Measurements from ENCODE around the gene PIGU. TPM values are rescaled to one million over a fixed set of nuclear protein-coding genes. Genes with fewer than 3 reads are reported as not detected.

Gene PIGU
- total and polyA plus RNA-seq, 9 of the 15 experiments (the other 6 are each of a cell fraction or from before 2014, with no cell fraction given) = 6.5 to 100 (median 28.1) TPM

- Histone ChIP-seq H3K9me3 (replicated peaks; ENCODE audit: control insufficient read depth, insufficient read depth, low read depth, low read length) (no peaks in the 10 kb centered on the region), H3K27me3 (ENCODE audit: control insufficient read depth in 2 of 2, insufficient read depth in 2 of 2, low read length in 2 of 2) (no peaks in the 10 kb centered on the region), H3K79me2 (ENCODE audit: control insufficient read depth, insufficient read depth, low read length) (no peaks in the 10 kb centered on the region), H3K4me3 (no peak overlapping the region), H3K9ac (ENCODE audit: insufficient read depth in 1 of 2, low read depth in 2 of 2, low read length in 2 of 2) (no peak overlapping the region), H3K36me3 (ENCODE audit: control insufficient read depth, insufficient read depth, low read length) (peaks cover 15% of the 10 kb centered on the region), H3K9me1 (ENCODE audit: control insufficient read depth, insufficient read depth, low read length) (no peaks in the 10 kb centered on the region), H3K27ac (ENCODE audit: extremely low read depth, low read depth, low read length) (no peak overlapping the region), H4K20me1 (replicated peaks; ENCODE audit: control insufficient read depth, insufficient read depth, low read length) (no peaks in the 10 kb centered on the region), H3K4me2 (ENCODE audit: insufficient read depth, low read length) (no peak overlapping the region), H2AFZ (ENCODE audit: low read depth, low read length) (no peak overlapping the region), H3K4me1 (replicated peaks in 1 of 2; ENCODE audit: control insufficient read depth in 2 of 2, insufficient read depth in 2 of 2, low read length in 2 of 2) (no peaks in the 10 kb centered on the region)
- ATAC-seq = no peak
- 89% methylated on average over 4 of the region's 7 CpGs for WGBS (ENCODE audit: insufficient coverage, low coverage, missing lambda C conversion rate)
- ChIA-PET POLR2A (no interaction called here), CTCF (ENCODE audit: low intra/inter-chr PET ratio) (no interaction called here)
- intact Hi-C loops (cut with micrococcal nuclease) = no loop called here
- TF ChIP-seq BACH1 (tag; IDR thresholded peaks at IDR 0.05) (no peak), SP1 (CRISPR knock-in tag; IDR thresholded peaks at IDR 0.05) (no peak), TAF1 (IDR thresholded peaks at IDR 0.05; ENCODE audit: control insufficient read depth, extremely low read depth, insufficient read depth, low read length, severe bottlenecking) (no peak), ZNF655 (CRISPR knock-in tag; IDR thresholded peaks at IDR 0.05) (no peak), TARDBP (IDR thresholded peaks at IDR 0.05) (no peak), RB1 (IDR thresholded peaks at IDR 0.05; ENCODE audit: low read depth) (no peak)
- TF ChIP-seq, protein P1, sequence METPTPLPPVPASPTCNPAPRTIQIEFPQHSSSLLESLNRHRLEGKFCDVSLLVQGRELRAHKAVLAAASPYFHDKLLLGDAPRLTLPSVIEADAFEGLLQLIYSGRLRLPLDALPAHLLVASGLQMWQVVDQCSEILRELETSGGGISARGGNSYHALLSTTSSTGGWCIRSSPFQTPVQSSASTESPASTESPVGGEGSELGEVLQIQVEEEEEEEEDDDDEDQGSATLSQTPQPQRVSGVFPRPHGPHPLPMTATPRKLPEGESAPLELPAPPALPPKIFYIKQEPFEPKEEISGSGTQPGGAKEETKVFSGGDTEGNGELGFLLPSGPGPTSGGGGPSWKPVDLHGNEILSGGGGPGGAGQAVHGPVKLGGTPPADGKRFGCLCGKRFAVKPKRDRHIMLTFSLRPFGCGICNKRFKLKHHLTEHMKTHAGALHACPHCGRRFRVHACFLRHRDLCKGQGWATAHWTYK (CRISPR knock-in tag; IDR thresholded peaks at IDR 0.05) = no peak
- FAIRE-seq = no peak
- DNase-seq (ENCODE audit: extremely low read depth in 1 of 4, low spot score in 3 of 4) = no peak
- BruUV-seq (replicated peaks) = no TSS peak
- in situ Hi-C loops (cut with MboI) = no loop called here
Measured at GRCh38 chr20:34654207-34654744, 22.6 kb downstream of the PIGU start.

Measured in K562 (cell line).